ENCODE results near the gene KCTD2.

GRCh38 chr17:75013092-75013559 is 33.9 kb upstream of the KCTD2 start:
- TF ChIP-seq GATA3 (IDR thresholded peaks at IDR 0.05; ENCODE audit: low read depth, low read length), result no peak
- no peak for TF ChIP-seq GATA2 (IDR thresholded peaks at IDR 0.05; ENCODE audit: low read depth, low read length)

All from SH-SY5Y (cell line).